Measurements from ENCODE around the gene LARP6. TPM values are rescaled to one million over a fixed set of nuclear protein-coding genes. Genes with fewer than 3 reads are reported as not detected.

Gene LARP6
- total and polyA plus RNA-seq, 10 donors, result 0.85 to 7.0 (median 2.1) TPM

- peak overlapping the region in 2 of 8 donors; percentile 27 to 55 for H3K27ac ChIP-seq
- peaks cover 3 to 65% (median 14%) of the 10 kb centered on the region in 7 donors for H3K27me3 ChIP-seq (replicated peaks in 1 of 7)
- 56 to 73% (median 59%) methylated on average over 4 of the region's 4 CpGs for WGBS, 5 donors
- intact Hi-C loops (cut with DNase I; ENCODE audit: low total_unique reads), result no loop called here
- no peaks in the 10 kb centered on the region for H3K9me3 ChIP-seq
- H3K4me1 ChIP-seq, result peaks cover 0 to 17% (median 9%) of the 10 kb centered on the region in 6 donors
- no peak for DNase-seq
- peak overlapping the region in 5 of 8 donors; percentile 42 to 76 (median 46) for H3K4me3 ChIP-seq
- TF ChIP-seq CTCF (IDR thresholded peaks at IDR 0.05 in 8 of 11, conservative IDR thresholded peaks at IDR 0.05 in 3 of 11) (no peak), POLR2A (IDR thresholded peaks at IDR 0.05) (no peak), POLR2AphosphoS5 (IDR thresholded peaks at IDR 0.05) (no peak)
- H3K36me3 ChIP-seq, result no peaks in the 10 kb centered on the region
Measured at GRCh38 chr15:70854666-70854976, 664 bp upstream of the LARP6 start.

GRCh38 chr15:70853318-70853972, 512 bp downstream of the LARP6 start:
- Histone ChIP-seq H3K36me3 (no peaks in the 10 kb centered on the region), H3K27me3 (replicated peaks in 1 of 7) (peaks cover 3 to 68% (median 17%) of the 10 kb centered on the region in 7 donors), H3K27ac (peak overlapping the region in 5 of 8 donors; percentile 16 to 62 (median 55)), H3K9me3 (no peaks in the 10 kb centered on the region), H3K4me3 (peak overlapping the region; percentile 33 to 76 (median 46)), H3K4me1 (peaks cover 0 to 17% (median 9%) of the 10 kb centered on the region in 6 donors)
- no peak for TF ChIP-seq POLR2A (IDR thresholded peaks at IDR 0.05)
- TF ChIP-seq CTCF (IDR thresholded peaks at IDR 0.05 in 8 of 11, conservative IDR thresholded peaks at IDR 0.05 in 3 of 11), result no peak
- no peak for TF ChIP-seq POLR2AphosphoS5 (IDR thresholded peaks at IDR 0.05)
- DNase-seq, result no peak
- 10 to 32% (median 12%) methylated on average over 17 to 54 of the region's 54 CpGs for WGBS, 5 donors
- intact Hi-C loops (cut with DNase I; ENCODE audit: low total_unique reads), result no loop called here

GRCh38 chr15:70852501-70853317, 1.2 kb downstream of the LARP6 start:
- DNase-seq, result no peak
- H3K9me3 ChIP-seq, result no peaks in the 10 kb centered on the region
- peaks cover 3 to 69% (median 22%) of the 10 kb centered on the region in 7 donors for H3K27me3 ChIP-seq (replicated peaks in 1 of 7)
- peak overlapping the region in 2 of 8 donors; percentile 63 to 76 for H3K4me3 ChIP-seq
- H3K27ac ChIP-seq, result no peak overlapping the region
- H3K36me3 ChIP-seq, result no peaks in the 10 kb centered on the region
- intact Hi-C loops (cut with DNase I; ENCODE audit: low total_unique reads), result no loop called here
- peaks cover 0 to 17% (median 9%) of the 10 kb centered on the region in 6 donors for H3K4me1 ChIP-seq
- TF ChIP-seq POLR2A (IDR thresholded peaks at IDR 0.05) (no peak), CTCF (IDR thresholded peaks at IDR 0.05 in 8 of 11, conservative IDR thresholded peaks at IDR 0.05 in 3 of 11) (no peak), POLR2AphosphoS5 (IDR thresholded peaks at IDR 0.05) (no peak)
- WGBS, 5 donors, result 71 to 78% (median 75%) methylated on average over 11 of the region's 11 CpGs

GRCh38 chr15:70851889-70852288, 2.1 kb downstream of the LARP6 start:
- no peak for TF ChIP-seq POLR2AphosphoS5 (IDR thresholded peaks at IDR 0.05)
- TF ChIP-seq CTCF (IDR thresholded peaks at IDR 0.05 in 8 of 11, conservative IDR thresholded peaks at IDR 0.05 in 3 of 11), result no peak
- no peak for TF ChIP-seq POLR2A (IDR thresholded peaks at IDR 0.05)
- Histone ChIP-seq H3K4me1 (peaks cover 0 to 17% (median 9%) of the 10 kb centered on the region in 6 donors), H3K27ac (no peak overlapping the region), H3K9me3 (no peaks in the 10 kb centered on the region), H3K4me3 (no peak overlapping the region), H3K36me3 (no peaks in the 10 kb centered on the region), H3K27me3 (replicated peaks in 1 of 7) (peaks cover 3 to 69% (median 22%) of the 10 kb centered on the region in 7 donors)
- WGBS, 5 donors, result 93 to 99% (median 95%) methylated on average over 3 to 6 of the region's 6 CpGs
- intact Hi-C loops (cut with DNase I; ENCODE audit: low total_unique reads), result no loop called here
- DNase-seq, result no peak

Data from spleen (tissue), 11 donors.